ENCODE data around the gene IQSEC1.

The IQSEC1 gene

DNA sequence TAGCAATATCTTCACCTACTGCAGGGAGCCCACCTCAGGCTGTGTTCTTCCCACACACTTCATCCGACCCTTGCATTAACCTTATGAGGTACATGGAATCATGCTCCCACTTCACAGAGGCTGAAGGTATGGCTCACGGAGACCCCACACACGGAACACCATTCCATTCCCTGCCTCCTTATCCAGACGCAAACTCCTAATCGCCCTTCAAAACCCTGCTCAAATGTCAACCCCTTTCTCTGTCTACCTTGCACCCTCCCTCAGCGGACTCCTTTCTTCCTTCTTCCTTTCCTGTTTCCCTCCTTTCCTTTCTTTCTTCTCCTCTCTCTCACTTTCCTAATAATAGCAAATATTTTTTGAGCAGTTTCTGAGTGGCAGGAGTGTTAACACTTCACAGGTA lies 23.8 kb downstream of the IQSEC1 start:
- DNase-seq (ENCODE audit: low read depth) = no peak

DNA sequence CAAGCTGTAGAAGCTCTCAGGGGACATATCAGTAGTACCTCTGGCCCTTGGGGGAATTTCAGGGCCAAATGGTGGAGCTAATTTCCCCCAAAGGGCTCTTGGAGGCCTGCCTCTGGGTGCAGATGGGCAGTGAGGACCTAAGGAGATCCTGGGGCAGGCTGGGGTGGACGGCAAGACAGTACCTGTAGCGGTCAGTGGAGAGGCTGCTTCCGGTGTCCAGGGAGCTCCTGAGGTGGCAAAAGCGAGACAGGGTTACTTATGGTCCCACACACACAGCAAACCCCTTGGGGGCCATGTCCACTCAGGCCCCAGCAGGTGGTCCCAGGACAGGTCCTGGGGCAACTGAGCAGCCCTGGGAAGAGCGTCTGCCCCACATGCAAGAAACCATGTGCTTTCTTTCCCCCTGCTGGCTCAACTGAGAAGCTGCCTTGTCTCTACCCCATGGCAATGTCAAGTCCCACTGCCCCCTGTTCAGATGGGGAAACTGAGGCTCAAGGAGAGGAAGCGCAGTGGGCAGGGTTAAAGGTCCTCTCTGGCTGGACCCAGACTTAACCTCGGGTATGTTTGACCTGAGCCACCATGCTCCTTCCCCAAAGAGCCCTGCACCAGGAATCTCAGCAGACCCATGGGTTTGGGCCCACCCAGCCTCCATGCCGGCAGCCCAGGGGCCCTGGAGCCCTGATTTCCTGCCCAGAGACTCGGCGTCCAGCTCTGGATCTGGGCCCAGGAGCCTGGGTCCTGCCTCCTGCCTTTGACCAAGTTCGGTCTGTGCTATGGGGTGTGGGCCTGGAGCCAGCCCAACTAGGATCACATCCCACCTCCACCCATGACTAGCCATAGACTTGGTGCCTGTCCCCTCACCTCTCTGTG lies 25.7 kb downstream of the IQSEC1 start:
- DNase-seq (ENCODE audit: low read depth) = no peak

DNA sequence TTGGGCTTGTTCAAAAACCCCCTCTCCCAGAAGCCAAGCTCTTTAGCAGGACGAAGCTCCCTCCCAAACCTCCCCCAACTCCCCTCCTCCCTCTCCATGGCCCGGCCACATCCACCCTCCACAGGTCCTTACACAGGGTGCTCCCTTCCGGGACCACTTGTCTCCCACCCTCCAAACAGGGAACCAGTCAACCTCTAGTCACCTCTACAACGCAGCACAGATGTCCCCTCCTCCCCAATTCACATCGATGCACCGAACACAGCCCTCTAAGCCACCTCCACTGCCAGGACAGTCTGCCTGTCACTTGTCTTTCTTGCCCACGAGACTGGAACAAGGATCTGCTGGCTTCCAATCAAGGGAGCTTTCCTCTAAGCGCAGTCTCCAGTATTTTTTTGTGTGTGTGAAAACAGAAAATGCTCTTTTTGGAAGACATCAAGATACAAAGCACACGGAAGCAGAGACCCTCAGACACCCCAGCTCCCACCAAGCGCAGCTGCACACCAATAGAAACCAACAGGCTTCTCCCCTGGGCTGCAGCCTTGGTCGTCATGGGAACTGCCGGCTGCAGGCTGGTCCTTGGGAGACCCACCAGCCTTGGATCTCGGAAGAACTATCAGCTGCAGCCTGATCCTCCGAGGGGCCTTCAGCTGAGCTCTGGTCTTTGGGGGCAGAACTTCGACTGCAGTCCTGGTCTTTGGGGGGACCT lies 26.5 kb downstream of the IQSEC1 start:
- no peak for DNase-seq (ENCODE audit: low read depth)

DNA sequence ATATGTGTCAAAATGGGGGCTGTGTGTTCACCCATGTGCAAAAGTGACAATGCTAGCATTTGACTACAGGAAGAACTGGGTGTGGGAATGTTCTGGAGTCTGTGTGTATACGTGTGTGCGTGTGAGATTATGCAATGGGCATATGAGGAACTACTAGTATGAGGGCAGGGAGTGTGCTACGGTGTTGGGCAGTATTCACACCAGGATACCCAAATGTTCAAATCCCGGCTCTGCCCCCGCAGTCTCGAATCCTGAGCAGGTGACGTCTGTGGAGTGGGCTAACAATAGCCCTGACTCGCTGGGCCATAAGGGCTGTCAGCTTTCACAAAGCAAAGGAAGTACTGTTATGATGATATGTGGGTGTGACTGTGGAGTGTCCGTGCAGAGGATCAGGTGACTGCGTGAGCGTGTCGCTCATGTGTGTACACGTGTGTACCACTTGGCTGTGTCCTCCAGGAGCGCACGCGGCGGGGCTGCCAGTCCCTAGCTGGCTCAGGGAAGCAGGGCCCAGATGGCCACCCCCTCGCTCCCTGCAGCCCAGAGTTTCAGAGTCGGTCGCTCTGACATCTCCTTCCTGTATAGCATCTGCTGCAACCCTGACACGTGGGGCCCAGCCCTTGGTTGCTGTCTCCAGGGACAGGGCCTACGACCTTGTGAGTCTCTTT lies 27.2 kb downstream of the IQSEC1 start:
- no peak for DNase-seq (ENCODE audit: low read depth)

DNA sequence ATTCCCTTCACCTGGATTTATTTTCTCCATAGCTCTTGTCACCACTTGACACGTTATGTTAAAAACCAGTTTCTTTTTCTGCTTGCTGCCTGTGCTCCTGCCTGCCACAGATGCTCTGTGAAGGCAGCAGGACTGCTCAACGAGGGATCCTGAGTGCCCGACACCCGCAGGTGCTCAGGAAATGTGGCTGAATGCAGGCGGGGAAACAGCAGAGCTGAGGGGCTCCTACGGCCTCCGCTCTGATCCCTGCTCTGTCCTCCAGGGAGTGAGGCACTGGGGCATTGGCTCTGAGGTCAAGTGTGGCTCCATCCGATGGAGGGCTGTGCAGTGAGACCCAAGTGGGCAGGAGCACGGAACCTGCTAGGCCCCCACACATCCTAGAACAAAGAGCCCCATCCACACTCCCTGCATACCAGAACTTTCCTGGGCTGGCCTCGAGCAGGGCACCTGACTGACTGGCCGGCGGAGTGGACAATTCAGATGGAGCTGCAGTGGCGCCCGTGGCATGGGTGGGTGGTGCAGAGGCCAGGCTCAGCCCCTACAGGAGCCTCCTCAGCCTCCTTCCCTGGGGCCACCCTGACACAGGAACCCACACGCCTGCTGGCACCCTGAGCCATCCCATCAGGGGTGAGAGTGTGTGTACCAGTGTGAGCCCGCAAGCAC lies 27.9 kb downstream of the IQSEC1 start:
- no peak for DNase-seq (ENCODE audit: low read depth)

DNA sequence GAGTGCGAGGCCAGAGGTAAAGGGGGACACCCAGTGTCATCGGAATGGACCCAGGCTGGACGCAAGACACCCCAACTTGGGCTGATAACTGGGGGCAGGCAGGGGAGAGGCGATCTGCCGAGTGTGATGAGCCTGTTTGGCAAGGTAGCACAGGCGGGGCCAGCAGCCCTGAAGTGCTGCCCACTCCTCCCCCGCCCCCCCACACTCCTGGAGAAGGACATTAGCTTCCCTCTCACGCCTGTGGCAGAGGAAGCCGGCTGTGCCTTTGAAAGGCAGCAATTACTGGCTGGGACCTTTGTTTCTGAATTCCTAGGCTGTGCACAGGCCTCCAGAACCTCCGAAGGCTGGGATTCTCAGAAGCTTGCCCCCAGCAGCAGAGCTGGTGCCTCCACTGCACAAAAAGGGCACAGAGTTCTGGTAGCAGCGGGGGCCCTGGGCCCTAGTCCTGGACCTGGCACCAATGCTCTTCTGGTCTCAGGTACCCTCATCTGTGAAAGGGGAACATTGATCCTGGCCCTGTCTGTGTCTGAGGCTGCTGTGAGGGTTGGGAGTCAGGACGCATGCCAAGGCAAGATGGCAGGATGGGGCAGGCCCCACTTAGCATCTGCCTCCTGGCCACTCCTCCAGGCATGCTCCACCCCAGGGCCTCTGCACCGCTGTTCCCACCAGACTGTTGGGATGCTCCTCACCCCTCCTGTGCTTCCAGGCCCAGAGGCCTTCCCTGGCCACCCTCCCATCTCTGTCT lies 28.6 kb downstream of the IQSEC1 start:
- no peak for DNase-seq (ENCODE audit: low read depth)

DNA sequence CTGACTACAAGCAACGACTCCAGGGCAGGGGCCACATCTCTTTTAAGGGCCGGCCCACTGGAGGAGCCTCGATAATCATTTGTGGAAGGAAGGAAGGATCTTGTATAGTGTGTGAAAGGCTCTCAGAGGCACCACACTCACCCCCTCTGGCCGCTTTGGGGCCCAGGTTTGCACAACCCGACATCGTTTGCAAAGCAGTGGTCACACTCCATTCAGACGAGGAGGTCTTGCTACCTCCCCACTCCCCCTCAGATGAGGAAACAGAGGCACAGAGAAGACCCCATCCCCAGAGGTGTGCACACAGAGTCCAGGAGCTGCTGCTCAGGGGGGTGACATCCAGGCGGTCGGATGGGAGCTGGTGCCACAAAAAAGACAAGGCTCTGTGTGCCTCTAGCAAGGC lies 29.6 kb downstream of the IQSEC1 start:
- DNase-seq (ENCODE audit: low read depth) = no peak

DNA sequence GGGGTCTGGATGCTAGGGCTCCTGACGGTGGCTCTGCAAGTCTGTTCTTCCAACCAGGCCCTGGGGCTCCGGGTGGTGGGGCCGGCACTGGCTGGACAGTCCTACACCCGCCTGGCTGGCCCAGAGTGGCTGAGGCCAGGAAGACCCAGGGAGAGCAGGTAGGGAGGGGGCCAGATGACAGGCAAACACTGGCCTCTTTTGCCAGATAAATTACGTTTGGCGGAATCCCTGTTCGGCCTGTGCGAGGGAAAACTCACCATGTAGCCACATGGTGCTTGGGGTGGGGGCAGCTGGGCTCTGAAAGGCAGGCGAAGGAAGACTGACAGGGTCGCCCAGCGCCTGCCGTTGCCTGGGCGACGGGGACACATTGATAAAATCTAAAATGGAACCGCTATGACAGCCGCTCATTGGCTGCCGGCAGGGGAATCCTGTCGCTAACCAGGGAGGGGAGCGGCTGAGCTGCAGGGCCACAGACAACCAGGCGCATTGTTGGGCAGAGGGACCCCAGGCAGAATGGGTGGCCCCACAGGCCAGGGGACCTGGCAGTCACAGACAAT lies 30.4 kb downstream of the IQSEC1 start:
- DNase-seq (ENCODE audit: low read depth) = no peak

DNA sequence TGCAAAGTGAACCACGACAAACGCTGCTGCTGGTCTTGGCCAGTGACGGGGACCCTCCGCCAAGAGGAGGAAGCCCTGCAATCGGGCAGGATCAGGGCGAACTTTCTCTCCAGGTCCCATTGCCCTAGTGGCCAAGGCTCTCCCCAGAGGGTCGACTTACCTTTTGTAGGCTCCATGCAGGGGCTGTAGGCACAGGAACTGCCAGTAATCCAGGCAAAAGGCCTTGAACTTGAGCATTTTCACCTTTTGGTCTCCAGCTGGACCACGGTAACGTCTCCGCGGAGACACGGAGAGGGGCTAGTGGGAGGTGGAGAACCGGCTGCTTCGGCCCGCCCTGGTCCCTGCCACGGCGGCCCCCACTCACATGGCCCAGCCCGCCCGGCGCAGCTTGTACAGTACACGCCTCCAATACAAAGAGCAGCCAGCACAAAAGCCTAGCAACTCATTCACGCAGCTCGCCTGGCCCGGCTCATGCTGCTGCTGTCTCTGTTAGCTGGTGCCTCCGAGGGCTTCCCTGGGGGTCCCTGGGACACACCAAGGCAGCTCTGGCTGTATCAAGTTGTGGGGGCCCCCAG lies 31.0 kb downstream of the IQSEC1 start:
- DNase-seq (ENCODE audit: low read depth) = no peak

DNA sequence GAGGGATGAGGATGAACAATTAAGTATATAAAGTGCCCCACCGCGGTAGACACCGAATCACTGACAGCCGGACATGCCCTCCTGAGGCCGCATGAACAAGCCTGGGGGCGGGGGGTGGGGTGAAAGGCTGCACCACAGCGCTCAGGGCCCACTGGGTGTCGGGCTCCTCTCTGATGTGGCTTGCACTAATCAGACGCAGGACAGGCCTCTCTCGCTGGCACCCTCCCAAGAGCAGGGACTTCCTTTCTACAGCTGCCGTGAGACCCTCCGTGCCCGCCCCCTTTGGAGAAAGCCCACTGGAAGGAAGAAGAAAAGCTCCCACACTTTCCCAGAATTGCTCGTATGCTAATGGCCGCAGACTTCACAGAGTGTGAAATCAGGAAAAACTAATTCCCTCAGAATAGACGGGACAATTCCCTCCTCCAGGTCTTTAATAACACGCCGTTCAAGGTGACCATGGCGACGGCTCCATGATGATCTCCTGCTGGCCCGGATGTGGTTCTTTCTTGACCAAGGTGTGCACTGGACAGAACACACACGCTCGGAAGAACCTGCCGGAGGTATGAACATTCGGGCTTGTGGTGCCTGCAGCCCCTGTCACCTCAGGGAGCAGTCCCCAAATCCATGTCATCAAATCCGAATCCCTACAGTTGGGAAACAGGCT lies 32.0 kb downstream of the IQSEC1 start:
- DNase-seq (ENCODE audit: low read depth) = no peak

DNA sequence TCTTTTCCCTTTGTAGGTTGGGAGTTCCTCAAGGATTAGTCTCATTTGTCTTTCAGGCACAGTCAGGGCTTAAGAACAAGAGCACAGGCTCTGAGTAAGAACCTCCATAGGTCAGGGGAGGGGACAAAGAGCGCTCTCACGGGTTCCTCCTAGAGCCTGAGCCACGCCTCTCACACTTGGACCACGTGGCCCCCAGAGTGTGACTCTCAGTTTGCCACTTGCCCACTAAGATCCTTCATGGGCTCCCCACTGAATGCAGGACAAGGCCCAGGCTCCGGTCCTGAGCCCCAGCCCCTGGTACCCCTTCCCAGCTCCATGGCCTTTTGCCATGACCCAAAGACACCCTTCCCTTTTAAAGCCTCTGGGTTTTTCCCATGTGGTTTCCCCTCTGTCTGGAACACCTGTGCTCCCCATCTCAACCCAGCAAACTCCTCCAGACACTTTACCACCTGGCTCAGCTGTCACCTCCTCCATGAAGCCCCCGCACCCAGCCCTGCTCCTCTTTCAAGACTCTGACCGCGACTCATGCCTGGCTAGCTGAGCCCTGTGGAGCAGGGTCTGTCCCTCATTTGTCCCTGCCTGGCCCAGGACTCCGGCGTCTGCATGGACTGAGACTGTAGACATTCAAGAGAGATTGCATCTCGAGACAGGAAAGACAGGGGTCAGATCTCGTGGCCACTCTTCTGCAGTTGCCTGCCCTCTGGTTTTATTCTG lies 32.7 kb downstream of the IQSEC1 start:
- peak; percentile 18 for DNase-seq (ENCODE audit: low read depth)

DNA sequence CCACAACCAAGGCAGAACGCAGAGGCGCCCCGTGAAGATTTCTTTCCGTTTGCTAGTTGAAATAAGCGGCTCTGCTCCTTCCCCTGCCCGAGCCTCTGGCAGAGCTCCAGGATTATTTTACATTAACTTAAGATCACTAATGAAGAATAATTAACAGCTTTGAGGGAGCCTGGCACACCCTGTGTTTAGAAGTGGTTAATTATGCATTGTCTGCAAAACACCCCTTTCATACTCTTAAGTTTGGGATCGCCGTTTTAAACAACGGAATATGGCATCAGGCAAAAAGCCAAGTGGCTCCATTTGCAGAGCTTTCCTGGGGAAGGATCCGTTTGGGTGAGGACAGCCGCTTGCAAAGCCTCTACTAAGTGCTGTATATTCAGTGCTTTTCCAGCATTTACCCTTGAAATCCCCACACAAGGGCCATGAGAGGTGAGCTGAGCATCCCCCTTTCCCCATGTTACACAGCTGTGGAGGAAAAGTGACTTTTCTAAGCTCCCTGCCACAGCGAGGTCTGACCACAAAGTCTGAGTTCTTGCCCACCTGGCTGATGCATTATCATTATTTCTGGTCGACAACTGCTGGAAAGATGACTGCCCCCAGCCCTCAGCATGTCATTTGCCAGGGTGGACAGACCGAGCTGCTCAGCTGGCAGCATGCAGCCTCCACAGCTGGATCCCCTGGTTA lies 33.9 kb downstream of the IQSEC1 start:
- DNase-seq (ENCODE audit: low read depth) = no peak

DNA sequence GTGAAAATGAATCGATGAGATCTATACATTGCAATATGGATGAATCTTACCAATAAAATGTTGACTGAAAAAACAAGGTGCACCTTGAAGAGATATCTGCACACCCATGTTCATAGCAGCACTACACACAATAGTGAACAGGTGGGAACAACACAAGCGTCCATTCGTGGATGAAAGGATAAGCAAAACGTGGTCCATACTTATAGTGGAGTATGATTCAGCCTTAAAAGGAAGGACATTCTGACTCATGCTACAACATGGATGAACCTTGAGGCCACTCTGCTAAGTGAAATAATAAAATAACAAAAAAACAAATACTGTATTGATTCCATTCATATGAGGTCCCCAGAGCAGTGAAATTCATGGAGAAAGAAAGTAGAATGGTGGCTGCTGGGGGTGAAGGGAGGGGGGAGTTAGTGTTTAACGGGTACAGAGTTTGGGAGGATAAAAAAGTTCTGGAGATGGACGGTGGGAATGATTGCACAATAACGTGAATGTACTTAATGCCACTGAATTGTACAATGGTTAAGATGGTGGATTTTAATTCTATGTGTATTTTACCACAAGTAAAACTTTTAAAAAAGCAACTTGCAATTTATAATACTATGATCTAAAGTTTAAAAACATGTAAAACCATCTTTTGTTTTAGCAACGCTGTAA lies 35.6 kb downstream of the IQSEC1 start:
- no peak for DNase-seq (ENCODE audit: low read depth)

DNA sequence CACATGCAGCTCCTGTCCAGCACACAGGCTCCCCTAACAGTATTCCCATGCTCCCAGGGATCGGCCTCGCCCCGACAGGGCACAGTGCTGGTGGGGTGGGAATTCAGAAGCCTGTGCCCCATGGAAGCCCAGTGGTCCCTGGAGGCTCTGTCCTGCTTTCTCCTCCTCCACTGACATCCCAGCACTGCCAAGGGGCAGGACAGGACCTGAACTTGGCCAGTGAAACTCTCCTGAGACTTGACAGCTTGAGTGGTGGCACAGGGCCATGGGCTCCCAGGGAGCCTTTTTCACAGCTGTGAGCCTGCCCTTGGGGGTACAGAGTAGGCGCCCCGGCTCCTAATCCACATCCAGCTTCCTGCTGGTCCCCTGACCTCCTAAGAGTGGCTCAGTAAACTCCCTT lies 38.4 kb downstream of the IQSEC1 start:
- DNase-seq (ENCODE audit: low read depth) = no peak

DNA sequence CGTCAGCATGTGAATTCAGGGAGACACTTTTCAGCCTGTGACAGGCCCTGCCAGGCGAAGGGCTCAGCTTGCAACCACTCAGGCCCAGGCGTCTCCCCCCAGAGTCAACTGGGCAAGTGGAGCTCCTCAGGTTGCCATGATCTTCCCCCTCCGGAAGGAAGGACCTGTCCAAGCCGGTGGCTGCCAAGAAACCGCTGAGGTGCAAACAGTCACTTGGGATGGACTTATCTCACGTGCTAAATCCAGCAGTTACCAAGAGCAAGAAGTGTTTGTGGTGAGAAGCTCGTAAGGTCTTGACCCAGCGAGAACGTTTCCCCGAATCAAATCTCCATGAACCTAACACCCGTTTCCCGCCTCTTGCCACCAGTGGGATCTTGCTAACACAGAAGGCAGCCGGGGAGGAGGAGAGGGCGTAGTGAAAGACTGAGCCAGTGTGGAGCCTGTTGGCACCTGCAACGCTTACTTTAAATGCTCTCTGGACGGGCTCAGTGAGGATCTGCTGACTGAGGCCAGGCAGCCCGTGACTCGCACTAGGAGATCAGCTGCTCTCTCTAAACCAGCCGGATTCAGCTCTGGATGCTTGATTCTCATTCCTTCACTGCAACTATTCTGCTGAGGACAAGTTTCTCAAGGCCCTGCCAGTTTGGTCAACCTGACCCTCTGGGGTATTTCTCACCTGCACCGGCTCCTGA lies 39.0 kb downstream of the IQSEC1 start:
- DNase-seq (ENCODE audit: low read depth) = no peak

DNA sequence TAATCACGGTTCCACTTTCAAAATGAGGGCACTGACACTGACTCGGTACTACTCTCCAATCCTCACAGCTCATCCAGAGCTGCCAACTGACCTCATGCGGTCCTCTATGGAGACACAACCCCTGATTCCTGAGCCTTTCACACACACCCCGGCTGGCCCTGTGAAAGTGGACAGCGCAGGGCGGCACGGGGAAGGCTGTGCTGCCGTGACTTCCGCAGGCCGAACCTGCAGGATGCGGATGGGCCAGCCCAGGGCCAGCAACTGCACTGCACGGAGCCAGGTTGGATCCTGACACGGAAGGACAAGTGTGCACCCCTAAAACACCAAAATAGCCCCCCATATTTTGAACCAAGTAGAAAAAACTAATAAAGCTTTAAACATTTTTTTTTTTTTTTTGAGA lies 41.0 kb downstream of the IQSEC1 start:
- DNase-seq (ENCODE audit: low read depth) = no peak

DNA sequence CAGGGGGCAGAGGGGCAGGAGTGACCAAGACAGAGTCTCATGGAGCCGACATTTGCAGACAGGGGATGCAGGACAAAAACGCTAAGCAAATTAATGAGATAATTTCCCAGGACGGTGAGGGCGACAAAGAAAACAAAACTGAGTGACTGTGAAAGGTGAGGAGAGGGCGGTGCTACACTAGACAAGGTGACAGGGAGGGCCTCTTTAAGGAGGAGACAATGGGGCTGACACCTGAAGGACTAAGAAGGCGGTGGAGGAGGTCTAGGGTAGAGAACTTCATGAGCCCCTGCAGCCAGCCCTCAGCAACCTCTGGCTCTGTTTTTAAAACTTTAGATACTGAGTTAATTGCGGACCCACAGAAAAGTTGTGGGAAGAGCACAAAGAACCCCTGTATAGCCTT lies 41.6 kb downstream of the IQSEC1 start:
- no peak for DNase-seq (ENCODE audit: low read depth)

DNA sequence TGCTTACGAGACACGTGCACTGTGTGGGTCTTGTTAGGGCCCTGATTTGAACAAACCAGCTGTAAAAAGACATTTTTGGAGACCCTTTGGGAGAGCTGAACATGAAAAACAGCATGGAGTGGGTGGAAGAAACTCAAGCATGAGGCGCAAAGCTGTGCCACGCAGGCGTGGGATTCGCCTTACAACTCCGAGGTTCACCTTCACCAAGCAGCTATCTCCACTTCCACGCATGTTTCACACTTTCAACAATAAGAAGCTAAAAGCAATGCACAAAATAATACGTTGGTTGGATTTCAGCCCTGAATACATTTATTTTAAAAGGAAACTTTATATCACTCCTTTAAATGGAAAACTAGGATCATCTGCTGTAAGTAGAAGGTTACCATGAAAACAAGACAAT lies 42.5 kb downstream of the IQSEC1 start:
- DNase-seq (ENCODE audit: low read depth) = no peak
